Fibroblast of villous mesenchyme (primary cell): Measurements from ENCODE around the gene RAPGEF5. TPM values are rescaled to one million over a fixed set of nuclear protein-coding genes. Genes with fewer than 3 reads are reported as not detected.

ENCODE experiments used
- DNase-seq: peaks from one replicate; pipeline ENCODE4 v3.0.0-alpha.2; 2010; ENCODE audit warnings: low read depth
- H3K4me3 ChIP-seq: 2 replicates; pipeline ENCODE4 v1.5.1; 2011; ENCODE audit warnings: low read depth, mild to moderate bottlenecking, low read length
- total RNA-seq: library from RNA; depleted of rRNA; stranded (reverse); fragments of >200 nt; gene quantifications from 2 replicates; pipeline ENCODE4 v1.2.3, GENCODE V29; 2012
- TF ChIP-seq, protein P1 (sequence below): IDR thresholded peaks from 2 replicates; pipeline ENCODE4 v1.5.1; 2012; ENCODE audit warnings: low read depth, mild to moderate bottlenecking, low read length; ENCODE audit not compliant: insufficient read depth

The RAPGEF5 gene
- total RNA-seq, 1 donor = 0.86 TPM

DNA sequence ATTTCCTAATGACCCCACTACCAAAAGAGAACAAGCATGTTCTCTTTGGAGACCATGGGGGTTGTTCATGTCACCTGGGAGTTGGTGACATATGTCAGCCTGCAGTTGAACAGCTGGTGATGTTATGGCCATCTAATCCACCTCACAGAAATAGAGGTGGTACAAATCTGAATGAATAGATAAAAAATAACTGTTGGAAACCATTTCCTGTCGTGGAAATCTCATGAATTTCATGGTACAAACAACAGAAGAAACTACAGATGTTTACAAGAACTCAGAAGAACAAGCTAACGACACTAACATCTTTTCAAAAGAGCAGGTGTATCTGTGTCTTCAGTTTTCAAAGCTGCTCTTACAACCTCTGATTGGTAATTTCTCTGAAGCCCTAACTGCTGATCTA, 81.3 kb downstream of the RAPGEF5 start:
- TF ChIP-seq, protein P1, sequence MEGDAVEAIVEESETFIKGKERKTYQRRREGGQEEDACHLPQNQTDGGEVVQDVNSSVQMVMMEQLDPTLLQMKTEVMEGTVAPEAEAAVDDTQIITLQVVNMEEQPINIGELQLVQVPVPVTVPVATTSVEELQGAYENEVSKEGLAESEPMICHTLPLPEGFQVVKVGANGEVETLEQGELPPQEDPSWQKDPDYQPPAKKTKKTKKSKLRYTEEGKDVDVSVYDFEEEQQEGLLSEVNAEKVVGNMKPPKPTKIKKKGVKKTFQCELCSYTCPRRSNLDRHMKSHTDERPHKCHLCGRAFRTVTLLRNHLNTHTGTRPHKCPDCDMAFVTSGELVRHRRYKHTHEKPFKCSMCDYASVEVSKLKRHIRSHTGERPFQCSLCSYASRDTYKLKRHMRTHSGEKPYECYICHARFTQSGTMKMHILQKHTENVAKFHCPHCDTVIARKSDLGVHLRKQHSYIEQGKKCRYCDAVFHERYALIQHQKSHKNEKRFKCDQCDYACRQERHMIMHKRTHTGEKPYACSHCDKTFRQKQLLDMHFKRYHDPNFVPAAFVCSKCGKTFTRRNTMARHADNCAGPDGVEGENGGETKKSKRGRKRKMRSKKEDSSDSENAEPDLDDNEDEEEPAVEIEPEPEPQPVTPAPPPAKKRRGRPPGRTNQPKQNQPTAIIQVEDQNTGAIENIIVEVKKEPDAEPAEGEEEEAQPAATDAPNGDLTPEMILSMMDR = no peak
- H3K4me3 ChIP-seq = no peak overlapping the region
- no peak for DNase-seq

- no peak overlapping the region for H3K4me3 ChIP-seq
- no peak for DNase-seq
- TF ChIP-seq, protein P1 = no peak
These were observed 85.6 kb downstream of the RAPGEF5 start for GRCh38 chr7:22271311-22271710.

DNA sequence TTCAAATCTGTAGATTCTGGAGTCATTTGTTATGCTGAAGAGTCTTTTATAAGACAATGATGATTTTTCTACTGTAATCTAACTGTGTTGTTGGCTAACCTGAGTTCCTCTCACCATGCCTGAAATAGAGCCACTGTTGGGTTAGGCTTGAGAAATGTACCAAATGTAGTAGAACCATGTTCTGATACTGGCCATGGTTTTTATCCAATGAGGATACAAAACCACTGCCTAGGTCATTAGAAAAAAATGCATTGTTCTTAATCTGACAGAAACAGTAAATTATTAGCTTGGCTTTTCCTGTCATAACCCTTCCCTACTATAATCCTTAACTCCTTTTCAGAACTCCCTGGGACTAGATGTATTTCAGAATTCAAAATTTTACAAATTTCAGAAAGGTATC, 86.6 kb downstream of the RAPGEF5 start:
- TF ChIP-seq, protein P1 = no peak
- H3K4me3 ChIP-seq = no peak overlapping the region
- no peak for DNase-seq

DNA sequence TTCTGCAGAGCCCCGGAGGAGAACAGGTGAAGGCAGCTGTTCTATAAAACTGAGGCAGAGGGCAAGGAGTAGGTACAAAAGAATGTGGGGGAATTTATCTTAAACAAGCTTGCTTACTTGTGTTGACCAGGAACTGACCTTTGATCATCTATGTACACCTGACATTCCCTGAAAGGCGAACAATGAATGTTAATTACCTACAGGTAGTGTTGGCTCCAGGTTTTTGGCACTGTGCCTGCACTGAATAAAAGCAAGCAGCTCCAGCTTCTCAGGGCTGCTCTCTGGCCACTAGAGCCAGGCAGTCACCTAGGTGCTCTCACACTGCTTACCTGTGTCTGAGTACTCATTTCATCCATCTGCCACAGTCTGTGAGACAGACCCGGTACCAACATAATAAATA, 87.0 kb downstream of the RAPGEF5 start:
- TF ChIP-seq, protein P1 = no peak
- no peak overlapping the region for H3K4me3 ChIP-seq
- DNase-seq = no peak

DNA sequence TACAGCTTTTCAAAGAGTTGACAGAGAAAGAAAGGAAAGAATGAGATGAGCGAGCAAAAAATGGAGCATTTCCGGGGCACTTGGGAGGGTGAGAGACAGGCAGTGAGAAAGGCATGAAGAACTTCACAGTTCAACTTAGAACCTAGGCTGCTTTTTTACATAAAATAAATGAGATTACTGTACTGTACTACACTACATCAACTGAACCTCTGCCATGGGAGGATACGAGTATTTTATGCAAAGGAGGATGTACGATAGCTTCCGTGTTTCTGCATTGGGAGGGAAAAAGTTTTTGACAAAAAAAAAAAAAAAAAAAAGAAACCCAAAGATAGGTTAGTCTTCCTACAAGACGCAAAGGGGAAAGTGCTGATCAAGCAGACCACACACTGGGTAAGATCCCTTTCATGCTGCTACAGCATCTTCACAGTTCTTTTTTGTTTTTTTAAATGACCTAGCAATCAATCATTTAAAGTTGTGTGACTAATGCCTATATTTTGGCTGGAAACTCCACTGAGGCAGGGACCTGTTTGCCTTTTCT, 88.0 kb downstream of the RAPGEF5 start:
- no peak overlapping the region for H3K4me3 ChIP-seq
- TF ChIP-seq, protein P1 = no peak
- no peak for DNase-seq

DNA sequence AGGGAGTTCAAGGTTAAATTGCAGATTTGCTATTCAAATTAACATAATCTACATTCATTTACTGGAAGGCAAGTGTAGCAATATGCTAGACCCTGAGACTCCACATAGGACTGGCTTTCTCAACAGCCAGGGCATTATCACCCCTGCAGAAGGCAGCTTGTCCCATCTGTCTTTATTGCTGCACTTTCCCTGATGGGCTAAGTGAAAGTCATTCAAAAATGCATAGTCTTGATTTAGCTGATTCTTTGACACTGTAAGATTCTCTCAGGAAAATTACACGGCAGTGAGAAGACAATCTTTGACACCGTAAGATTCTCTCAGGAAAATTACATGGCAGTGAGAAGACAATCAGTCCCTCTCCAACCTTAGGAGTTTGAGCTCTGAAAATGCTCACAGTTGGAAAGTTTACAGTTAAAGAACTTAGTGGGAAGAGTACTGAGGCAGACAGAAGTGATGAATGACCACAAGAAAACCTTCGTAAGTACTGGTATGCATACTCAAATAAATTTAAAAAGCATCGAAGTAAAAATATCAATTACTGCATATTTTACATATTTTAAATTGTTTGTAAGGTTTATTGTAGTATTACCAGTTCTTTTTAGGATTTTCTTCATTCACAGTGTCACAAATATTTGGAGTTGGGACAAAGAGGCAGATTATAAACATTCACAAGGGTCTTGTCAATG, 88.9 kb downstream of the RAPGEF5 start:
- TF ChIP-seq, protein P1 = no peak
- no peak overlapping the region for H3K4me3 ChIP-seq
- no peak for DNase-seq

- no peak for DNase-seq
- TF ChIP-seq, protein P1 = no peak
- no peak overlapping the region for H3K4me3 ChIP-seq
These were observed 94.4 kb downstream of the RAPGEF5 start for GRCh38 chr7:22262538-22262937.
